ENCODE results near the gene IGSF8. TPM values are rescaled to one million over a fixed set of nuclear protein-coding genes. Genes with fewer than 3 reads are reported as not detected.

IGSF8 gene
- total RNA-seq, 4 donors from 2014 or later, result 5.4 to 41.4 (median 26.9) TPM

DNA sequence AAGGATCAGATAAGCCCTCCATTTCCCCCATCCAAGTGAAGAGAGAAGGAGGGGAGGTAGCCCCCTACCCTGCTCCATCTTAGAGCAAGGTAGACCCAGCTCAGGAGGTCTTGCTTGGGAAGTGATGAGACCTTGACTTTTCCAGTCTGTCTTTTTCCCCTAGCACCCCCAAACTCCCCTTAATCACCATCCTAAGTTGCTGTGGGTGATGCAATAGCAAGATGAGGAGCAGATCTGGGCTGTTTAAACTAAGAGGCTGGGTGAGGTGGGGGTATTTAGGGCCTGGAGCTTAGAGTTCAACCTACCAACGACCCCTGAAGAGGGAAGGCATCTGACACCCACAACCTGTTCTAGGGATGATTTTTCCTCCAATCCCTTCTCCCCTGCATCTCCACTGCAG is 18.9 kb upstream of the IGSF8 start:
- no peaks in the 10 kb centered on the region for H3K9me3 ChIP-seq
- DNase-seq, result no peak
- TF ChIP-seq CTCF (IDR thresholded peaks at IDR 0.05) (no peak), POLR2A (IDR thresholded peaks at IDR 0.05) (no peak)
- no peaks in the 10 kb centered on the region for H3K27me3 ChIP-seq
- no peak overlapping the region for H3K4me3 ChIP-seq
- intact Hi-C loops (cut with DNase I; ENCODE audit: low total_unique reads), result no loop called here
- H3K36me3 ChIP-seq, result no peaks in the 10 kb centered on the region
- H3K27ac ChIP-seq, result no peak overlapping the region
- no peaks in the 10 kb centered on the region for H3K4me1 ChIP-seq

DNA sequence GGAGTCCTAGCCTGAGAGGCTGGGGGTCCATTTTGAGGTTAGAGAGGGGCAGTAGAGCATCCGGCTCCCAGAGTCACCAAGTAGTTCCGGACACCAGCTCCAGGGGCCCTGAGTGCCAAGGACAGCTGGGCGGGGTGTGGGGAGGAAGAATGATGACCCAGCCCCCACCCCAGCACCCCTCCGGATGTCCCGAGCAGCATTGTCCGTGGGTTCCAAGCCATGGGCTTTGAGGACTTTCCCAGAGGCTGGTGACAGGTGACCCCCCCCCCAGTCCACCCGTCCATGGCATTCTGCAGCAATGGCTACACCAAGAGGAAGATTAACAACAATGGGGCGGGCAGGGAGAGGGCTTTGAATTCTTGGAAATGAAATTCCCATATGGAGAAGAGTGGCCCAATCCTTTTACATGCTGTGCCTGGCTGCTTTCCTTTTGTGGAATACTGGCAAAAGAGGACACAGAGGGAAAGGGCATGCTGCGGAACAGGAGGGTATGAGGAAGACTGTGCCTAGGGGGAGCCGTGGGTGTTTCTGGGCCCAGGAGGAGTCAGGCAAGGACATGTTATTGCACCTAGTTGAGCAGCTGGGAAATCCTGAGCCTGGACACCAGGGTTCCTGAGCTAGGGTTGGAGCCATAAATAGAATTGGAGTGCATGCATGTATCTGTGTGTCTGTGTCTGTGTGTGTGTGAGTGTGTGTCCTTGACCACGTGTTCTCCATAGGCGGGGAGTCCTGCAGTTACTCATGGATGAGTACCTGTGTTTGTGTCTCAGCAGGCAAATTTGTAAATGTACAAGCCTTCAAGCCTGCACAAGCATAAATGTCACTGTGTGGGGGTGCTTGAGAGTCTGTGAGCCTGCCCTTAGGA is 18.1 kb upstream of the IGSF8 start:
- intact Hi-C loops (cut with DNase I; ENCODE audit: low total_unique reads), result no loop called here
- DNase-seq, result no peak
- TF ChIP-seq POLR2A (IDR thresholded peaks at IDR 0.05) (no peak), CTCF (IDR thresholded peaks at IDR 0.05) (no peak)
- Histone ChIP-seq H3K4me1 (no peaks in the 10 kb centered on the region), H3K27me3 (no peaks in the 10 kb centered on the region), H3K9me3 (no peaks in the 10 kb centered on the region), H3K27ac (peak overlapping the region in 1 of 2 donors; percentile 5), H3K4me3 (peak overlapping the region in 1 of 2 donors; percentile 17), H3K36me3 (no peaks in the 10 kb centered on the region)

DNA sequence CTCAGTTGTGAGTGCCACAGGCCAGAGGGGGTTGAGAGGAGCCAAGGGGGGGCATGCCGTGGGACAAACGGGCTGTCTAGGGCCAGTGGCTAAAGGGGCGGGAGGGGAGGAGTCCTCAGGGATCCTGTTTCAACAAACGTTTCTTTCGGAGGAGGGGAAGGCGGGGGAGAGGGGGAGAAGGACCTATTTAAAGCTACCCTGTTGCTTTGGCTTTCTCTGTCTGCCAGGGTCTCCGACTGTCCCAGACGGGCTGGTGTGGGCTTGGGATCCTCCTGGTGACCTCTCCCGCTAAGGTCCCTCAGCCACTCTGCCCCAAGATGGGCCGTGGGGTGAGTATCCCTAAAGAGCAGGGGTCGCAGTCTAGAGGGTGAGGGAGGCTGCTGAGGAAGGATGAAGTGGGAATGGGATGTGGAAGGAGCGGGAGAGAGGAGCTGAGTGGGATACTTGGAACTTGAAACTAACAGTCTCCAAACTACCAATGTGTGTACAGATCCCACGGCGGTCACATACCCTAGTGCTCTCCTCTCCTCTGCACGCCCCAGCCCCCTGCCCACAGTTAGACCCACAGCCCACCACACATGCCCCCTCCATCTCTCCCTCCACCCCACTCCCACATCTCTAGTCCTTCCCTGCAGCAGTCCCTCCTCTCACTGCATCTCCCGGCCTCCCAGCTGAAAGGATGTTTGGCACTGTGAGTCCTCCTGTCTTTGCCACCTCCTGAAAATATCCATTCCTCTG is 17.3 kb upstream of the IGSF8 start, which contains the start of gene ATP1A2:
Gene ATP1A2 (plus strand): TSS at position 215 of the 738 bp plus-strand sequence. CDS start 103 bp downstream, at position 318.
- H3K27ac ChIP-seq, result peak within 1 kb of the TSS in 1 of 2 donors; percentile 5
- no peak for DNase-seq
- H3K9me3 ChIP-seq, result no peaks in the 10 kb centered on the region
- peak within 1 kb of the TSS in 1 of 2 donors; percentile 17 for H3K4me3 ChIP-seq
- intact Hi-C loops (cut with DNase I; ENCODE audit: low total_unique reads), result no loop called here
- no peaks in the 10 kb centered on the region for H3K27me3 ChIP-seq
- H3K36me3 ChIP-seq, result no peaks in the 10 kb centered on the region
- H3K4me1 ChIP-seq, result no peaks in the 10 kb centered on the region
- TF ChIP-seq CTCF (IDR thresholded peaks at IDR 0.05) (no peak), POLR2A (IDR thresholded peaks at IDR 0.05) (no peak)

GRCh38 chr1:160114085-160114484 is 15.7 kb upstream of the IGSF8 start:
- Histone ChIP-seq H3K4me1 (no peaks in the 10 kb centered on the region), H3K9me3 (no peaks in the 10 kb centered on the region), H3K36me3 (no peaks in the 10 kb centered on the region), H3K4me3 (no peak overlapping the region), H3K27ac (no peak overlapping the region), H3K27me3 (no peaks in the 10 kb centered on the region)
- intact Hi-C loops (cut with DNase I; ENCODE audit: low total_unique reads), result no loop called here
- DNase-seq, result no peak
- no peak for TF ChIP-seq CTCF (IDR thresholded peaks at IDR 0.05)
- TF ChIP-seq POLR2A (IDR thresholded peaks at IDR 0.05), result no peak

DNA sequence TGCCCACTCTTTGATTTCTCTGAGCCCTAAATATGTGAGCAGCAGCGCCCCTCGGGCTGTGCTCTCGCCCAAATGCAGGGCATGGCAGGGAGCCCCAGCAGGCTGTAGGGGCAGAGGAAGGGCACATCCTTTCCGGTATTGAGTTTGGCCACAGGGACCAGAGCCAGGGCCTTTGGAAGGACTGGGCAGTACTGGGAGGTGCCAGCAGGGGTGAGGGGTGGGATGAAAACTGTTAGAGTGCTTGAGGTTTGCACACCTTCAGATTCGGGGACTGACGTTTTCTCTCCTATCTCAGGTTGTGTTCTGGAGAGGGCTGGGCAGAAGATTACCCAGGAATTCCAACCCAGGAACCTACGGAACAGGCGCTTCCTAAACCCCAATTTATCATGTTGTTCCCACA is 15.0 kb upstream of the IGSF8 start:
- H3K9me3 ChIP-seq, result no peaks in the 10 kb centered on the region
- TF ChIP-seq POLR2A (IDR thresholded peaks at IDR 0.05), result no peak
- no peaks in the 10 kb centered on the region for H3K4me1 ChIP-seq
- intact Hi-C loops (cut with DNase I; ENCODE audit: low total_unique reads), result no loop called here
- H3K36me3 ChIP-seq, result no peaks in the 10 kb centered on the region
- no peak for DNase-seq
- no peak overlapping the region for H3K27ac ChIP-seq
- H3K4me3 ChIP-seq, result no peak overlapping the region
- H3K27me3 ChIP-seq, result no peaks in the 10 kb centered on the region
